Cardiac septum (tissue), 1 donor: Measurements from ENCODE around the gene POLR3G. TPM values are rescaled to one million over a fixed set of nuclear protein-coding genes. Genes with fewer than 3 reads are reported as not detected.

ENCODE experiments used
- DNase-seq: peaks from one replicate; pipeline ENCODE4 v3.0.0-alpha.2; 2020; ENCODE audit warnings: low spot score
- intact Hi-C: fragments of 100-400 bp; cut with DNase I; formaldehyde crosslinking; loops from one replicate; pipeline ENCODE4 v1.14.0; 2022
- long read RNA-seq: library from polyadenylated mRNA; unstranded; transcript quantifications from one replicate; pipeline ENCODE4 v2.0.0, GENCODE V29; 2021
- total RNA-seq: library from RNA; stranded (reverse); fragmentation: NEBNext Ultra II Directional; extraction: Animal tissue kit (Norgen Biotek cat#: 25700); gene quantifications from one replicate; pipeline ENCODE4 v1.2.1, GENCODE V29; 2021
- donor health status: DM: no; HTN: no; CAD: no.

Gene POLR3G
- 0.97 TPM for total RNA-seq
- long read RNA-seq, partial matches to known transcripts = 0 of 1 reads
- long read RNA-seq, other reads (novel, unspliced or antisense) = 1 of 1 reads

GRCh38 chr5:90474235-90475107 is at the start of gene POLR3G, which contains the start of gene MBLAC2:
Gene POLR3G, plus strand, starts transcription at chr5:90474864. Its CDS starts 10,704 bp downstream, at chr5:90485568.
Gene MBLAC2, minus strand, starts transcription at chr5:90474771. Its CDS starts 479 bp downstream, at chr5:90474292.
- intact Hi-C loops = loop anchor here (1.0 to 5.0 kb wide), 2 partner anchors 55 to 62 kb away; partner anchors contain the start of gene LYSMD3
- peak; percentile 96 for DNase-seq

- intact Hi-C loops = loop anchor here (10.0 kb wide), 1 partner anchor 171 kb away; no protein-coding TSS in a partner anchor
- DNase-seq = no peak
Measured at GRCh38 chr5:90434116-90434714, 40.4 kb upstream of the POLR3G start.

GRCh38 chr5:90437663-90438062 is 37.0 kb upstream of the POLR3G start:
- intact Hi-C loops = loop anchor here (5.0 to 10.0 kb wide), 2 partner anchors 167 to 345 kb away; no protein-coding TSS in a partner anchor
- DNase-seq = no peak

- intact Hi-C loops = loop anchor here (5.0 to 10.0 kb wide), 2 partner anchors 167 to 344 kb away; no protein-coding TSS in a partner anchor
- DNase-seq = no peak
Measured at GRCh38 chr5:90438100-90438499, 36.6 kb upstream of the POLR3G start.

GRCh38 chr5:90440644-90441043 is 34.0 kb upstream of the POLR3G start:
- intact Hi-C loops = loop anchor here (2.0 kb wide), 1 partner anchor 90 kb away; no protein-coding TSS in a partner anchor
- DNase-seq = no peak

- intact Hi-C loops = no loop called here
- DNase-seq = no peak
Measured at GRCh38 chr5:90446961-90447360, 27.7 kb upstream of the POLR3G start.

- intact Hi-C loops = no loop called here
Measured at GRCh38 chr5:90461288-90461687, 13.4 kb upstream of the POLR3G start.

GRCh38 chr5:90472783-90473395 is 1.8 kb upstream of the POLR3G start:
- intact Hi-C loops = loop anchor here (5.0 kb wide), 1 partner anchor 61 kb away; no protein-coding TSS in a partner anchor
- DNase-seq = no peak

More at GRCh38 chr5:90461288-90461687, 13.4 kb upstream of the POLR3G start:
- DNase-seq = no peak

- peak; percentile 77 for DNase-seq
- intact Hi-C loops = loop anchor here (1.0 to 5.0 kb wide), 2 partner anchors 56 to 61 kb away; partner anchors contain the start of gene LYSMD3
Measured at GRCh38 chr5:90473396-90474234, 1.0 kb upstream of the POLR3G start.

GRCh38 chr5:90475436-90475980 is 844 bp downstream of the POLR3G start:
- DNase-seq = no peak
- intact Hi-C loops = no loop called here

- intact Hi-C loops = no loop called here
- no peak for DNase-seq
Measured at GRCh38 chr5:90476391-90476790, 1.7 kb downstream of the POLR3G start.

- DNase-seq = no peak
- intact Hi-C loops = no loop called here
Measured at GRCh38 chr5:90477073-90477472, 2.4 kb downstream of the POLR3G start.

- intact Hi-C loops = no loop called here
- DNase-seq = no peak
Measured at GRCh38 chr5:90477621-90478215, 3.1 kb downstream of the POLR3G start.

- intact Hi-C loops = no loop called here
Measured at GRCh38 chr5:90479611-90480385, 5.1 kb downstream of the POLR3G start.

GRCh38 chr5:90480699-90481098 is 6.0 kb downstream of the POLR3G start:
- no peak for DNase-seq
- intact Hi-C loops = no loop called here

More at GRCh38 chr5:90479611-90480385, 5.1 kb downstream of the POLR3G start:
- no peak for DNase-seq

- intact Hi-C loops = no loop called here
- no peak for DNase-seq
Measured at GRCh38 chr5:90483206-90483605, 8.5 kb downstream of the POLR3G start.

GRCh38 chr5:90484540-90484939 is 9.9 kb downstream of the POLR3G start:
- DNase-seq = no peak
- intact Hi-C loops = no loop called here
